NCI-H526 (cell line): ENCODE measurements around the gene FPR2.
A peak's percentile ranks its signal among the peaks of the same experiment; 100 is the strongest.
"Not testable (repeated sequence)": the region's sequence is repeated elsewhere in the genome, so short reads cannot be mapped to it uniquely, and the experiment has no call there.

Source experiments
- DNase-seq, 2 experiments: peaks; one replicate each; lab custom pipeline; 2025; lab: John Stamatoyannopoulos, UW

The FPR2 gene

DNA sequence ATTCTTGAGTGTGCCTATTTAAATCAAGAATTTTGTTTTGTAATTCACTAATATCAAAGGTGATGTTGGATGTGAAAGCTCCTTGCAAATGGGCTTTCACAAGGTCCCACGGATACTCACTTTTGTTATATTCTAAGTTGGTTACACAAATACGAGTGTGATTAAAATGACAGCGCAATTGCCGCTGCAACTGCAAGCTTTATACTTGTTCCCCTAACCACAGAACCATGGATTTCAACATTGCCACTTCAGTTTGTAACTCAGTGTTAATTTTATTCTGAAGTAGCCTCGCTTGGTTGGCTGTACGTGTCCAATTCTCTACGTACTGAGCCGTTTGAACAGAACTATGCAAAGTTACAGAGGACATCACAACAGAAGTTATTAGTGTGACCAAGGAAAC is 44.4 kb downstream of the FPR2 start:
- DNase-seq = not testable (repeated sequence)

- not testable (repeated sequence) for DNase-seq
These were observed 45.6 kb downstream of the FPR2 start for GRCh38 chr19:51806571-51806970.

DNA sequence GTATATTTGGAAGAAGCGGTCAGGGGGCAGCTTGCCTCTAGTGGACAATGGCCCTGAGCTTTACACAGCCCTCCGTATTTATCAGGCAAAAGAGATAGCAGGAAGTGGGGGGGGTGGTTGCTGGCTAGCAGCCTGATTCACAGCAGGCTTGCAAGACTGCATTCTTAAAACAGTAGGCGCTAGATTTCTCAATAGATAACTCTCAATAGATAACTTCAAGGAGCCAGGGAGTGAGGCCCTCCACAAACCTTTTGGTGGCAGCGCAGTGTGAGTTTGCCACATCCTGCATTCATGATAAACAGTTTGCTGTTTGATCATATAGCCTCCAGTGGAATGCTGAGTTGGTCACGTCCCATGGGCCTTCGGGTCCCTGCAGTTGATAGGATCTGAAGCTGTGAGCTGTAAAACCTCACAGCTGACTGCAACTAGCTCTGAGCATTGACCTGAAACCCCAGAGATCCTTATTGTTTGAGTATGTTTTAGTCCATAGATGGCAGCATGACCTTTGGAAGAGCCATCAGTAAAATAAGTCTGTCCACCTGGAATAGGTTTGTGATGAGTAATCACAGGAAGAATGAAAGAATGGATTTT is 46.2 kb downstream of the FPR2 start:
- no peak for DNase-seq

DNA sequence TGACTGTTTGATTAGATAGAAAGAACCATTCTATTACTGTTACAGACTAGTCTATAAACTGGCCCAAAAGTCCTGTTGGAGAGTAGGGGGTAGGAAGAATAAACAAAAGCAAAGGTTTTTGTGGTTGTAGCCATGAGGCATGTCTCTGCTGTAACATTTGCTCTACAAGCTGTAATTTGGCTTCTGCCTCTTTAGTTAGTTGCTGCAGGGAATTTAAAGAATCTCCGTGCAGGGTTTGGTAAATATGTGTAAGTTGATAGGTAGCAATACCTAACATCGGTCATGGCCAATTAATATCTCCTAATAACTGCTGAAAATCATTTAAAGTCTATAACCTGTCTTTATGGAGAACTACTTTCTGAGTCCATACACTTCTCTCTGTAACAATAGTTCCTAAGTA is 46.9 kb downstream of the FPR2 start:
- DNase-seq = no peak

DNA sequence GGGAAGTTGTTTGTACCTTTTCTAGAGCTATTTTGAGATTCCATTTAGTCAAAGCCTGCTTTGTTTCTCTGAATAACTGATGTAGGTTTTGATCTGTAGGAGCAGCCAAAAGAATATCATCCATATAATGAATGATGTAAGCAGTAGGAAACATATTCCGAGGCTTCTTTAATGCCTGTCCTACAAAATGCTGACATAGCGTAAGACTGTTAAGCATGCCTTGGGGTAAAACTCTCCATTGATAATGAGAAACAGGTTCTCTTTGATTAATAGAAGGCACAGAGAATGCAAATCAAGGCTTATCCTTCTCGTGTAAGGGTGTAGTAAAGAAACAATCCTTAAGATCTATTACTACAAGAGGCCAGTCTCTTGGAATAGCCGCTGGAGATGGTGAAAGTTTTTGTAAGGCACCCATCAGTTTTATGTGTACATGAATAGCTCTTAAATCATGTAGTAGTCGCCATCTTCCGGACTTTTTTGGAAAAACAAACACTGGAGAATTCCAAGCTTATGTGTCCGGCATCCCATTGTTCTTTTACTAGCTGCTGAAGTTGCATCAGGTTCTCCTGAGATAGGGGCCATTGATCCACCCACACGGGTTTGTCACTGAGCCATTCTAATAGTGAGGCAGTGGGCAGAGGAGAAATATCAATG is 47.5 kb downstream of the FPR2 start:
- DNase-seq = peak in 1 of 2 experiments; percentile 25

GRCh38 chr19:51809787-51810186 is 48.8 kb downstream of the FPR2 start:
- DNase-seq = no peak

- peak; percentile 37 to 49 for DNase-seq
These were observed 49.2 kb downstream of the FPR2 start for GRCh38 chr19:51810223-51810622.

- no peak for DNase-seq
These were observed 50.4 kb downstream of the FPR2 start for GRCh38 chr19:51811344-51811743.

- DNase-seq = no peak
These were observed 54.1 kb downstream of the FPR2 start for GRCh38 chr19:51815043-51815442.

GRCh38 chr19:51816711-51817110 is 55.7 kb downstream of the FPR2 start:
- DNase-seq = no peak

DNA sequence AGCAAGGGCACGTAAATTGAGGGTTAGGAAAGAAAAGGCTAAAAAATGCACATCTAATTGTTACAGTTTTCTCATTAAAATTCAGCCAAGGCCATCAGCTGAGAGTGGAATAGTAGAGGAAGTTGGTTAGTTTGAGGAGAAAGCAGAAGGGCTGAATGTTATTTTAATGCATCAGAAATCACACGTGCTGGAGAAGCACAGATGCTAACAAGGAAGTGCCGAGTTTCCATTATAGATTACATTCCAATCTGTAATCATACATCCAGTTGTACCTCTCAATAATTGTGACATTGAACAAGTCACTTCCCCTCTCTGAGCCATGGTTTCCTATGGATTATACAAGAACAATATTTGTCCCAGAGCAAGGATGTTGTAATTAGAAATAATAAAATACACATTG is 59.0 kb downstream of the FPR2 start:
- no peak for DNase-seq
